Measurements from ENCODE around the gene CDC42BPG.

DNA sequence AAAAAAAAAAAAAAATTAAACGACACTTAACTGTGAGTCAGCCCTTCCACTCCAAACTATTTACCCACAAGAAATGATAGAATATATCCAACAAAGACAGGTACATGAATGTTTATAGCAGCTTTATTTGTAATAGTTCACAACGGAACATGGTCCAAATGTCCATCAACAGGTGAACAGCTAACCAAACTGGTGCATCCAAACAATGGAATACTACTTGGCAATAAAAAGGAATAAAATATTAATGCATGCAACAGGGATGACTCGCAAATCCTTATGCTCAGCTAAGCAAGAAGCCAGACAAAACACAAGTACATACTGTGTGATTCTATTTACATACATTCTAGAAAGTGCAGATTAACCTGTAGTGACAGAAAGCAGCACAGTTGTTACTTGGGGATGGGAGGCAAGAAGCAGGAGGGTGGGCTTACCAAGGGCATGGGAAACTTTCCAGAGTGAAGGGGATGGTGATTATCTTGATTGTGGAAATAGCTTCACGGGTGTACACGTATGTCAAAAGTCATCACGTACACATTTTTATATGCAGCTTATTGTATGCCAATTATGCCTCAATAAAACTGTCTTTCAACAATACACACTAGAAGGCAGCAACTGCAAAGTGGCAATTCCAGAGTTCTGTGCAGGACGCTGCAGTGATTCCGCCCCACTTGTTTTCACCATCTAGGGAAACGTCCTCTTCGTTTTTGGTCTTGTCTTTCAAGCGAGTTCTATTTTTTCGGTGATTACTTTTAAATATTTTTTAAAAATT is 59.5 kb downstream of the CDC42BPG start:
- TF ChIP-seq POLR2A (IDR thresholded peaks at IDR 0.05; ENCODE audit: low read depth): no peak
- TF ChIP-seq, protein P1, sequence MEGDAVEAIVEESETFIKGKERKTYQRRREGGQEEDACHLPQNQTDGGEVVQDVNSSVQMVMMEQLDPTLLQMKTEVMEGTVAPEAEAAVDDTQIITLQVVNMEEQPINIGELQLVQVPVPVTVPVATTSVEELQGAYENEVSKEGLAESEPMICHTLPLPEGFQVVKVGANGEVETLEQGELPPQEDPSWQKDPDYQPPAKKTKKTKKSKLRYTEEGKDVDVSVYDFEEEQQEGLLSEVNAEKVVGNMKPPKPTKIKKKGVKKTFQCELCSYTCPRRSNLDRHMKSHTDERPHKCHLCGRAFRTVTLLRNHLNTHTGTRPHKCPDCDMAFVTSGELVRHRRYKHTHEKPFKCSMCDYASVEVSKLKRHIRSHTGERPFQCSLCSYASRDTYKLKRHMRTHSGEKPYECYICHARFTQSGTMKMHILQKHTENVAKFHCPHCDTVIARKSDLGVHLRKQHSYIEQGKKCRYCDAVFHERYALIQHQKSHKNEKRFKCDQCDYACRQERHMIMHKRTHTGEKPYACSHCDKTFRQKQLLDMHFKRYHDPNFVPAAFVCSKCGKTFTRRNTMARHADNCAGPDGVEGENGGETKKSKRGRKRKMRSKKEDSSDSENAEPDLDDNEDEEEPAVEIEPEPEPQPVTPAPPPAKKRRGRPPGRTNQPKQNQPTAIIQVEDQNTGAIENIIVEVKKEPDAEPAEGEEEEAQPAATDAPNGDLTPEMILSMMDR (IDR thresholded peaks at IDR 0.05): no peak
- no peak for TF ChIP-seq POLR2AphosphoS5 (IDR thresholded peaks at IDR 0.05)
- no peak for TF ChIP-seq EP300 (IDR thresholded peaks at IDR 0.05)

All from esophagus muscularis mucosa (tissue), 4 donors.